Kidney (tissue), 14 donors: ENCODE results near the gene RIN2. TPM values are rescaled to one million over a fixed set of nuclear protein-coding genes. Genes with fewer than 3 reads are reported as not detected.

Experiments
- DNase-seq, 5 donors: peaks; one replicate each; pipeline ENCODE4 v3.0.0-alpha.2; 2013 to 2020
- FAIRE-seq: peaks from 2 replicates; lab custom pipeline; 2012; peaks lifted over from hg19 to GRCh38; lab: Jason Lieb, UNC
- H3K27ac ChIP-seq, 2 donors: one replicate each; pipeline ENCODE4 v1.7.0; 2013; ENCODE audit warnings: low read depth in 2 of 2, low read length in 2 of 2, inconsistent platforms in 1 of 2
- H3K27me3 ChIP-seq: one replicate; pipeline ENCODE4 v1.7.1; 2013; ENCODE audit warnings: low read length, inconsistent platforms; ENCODE audit not compliant: control insufficient read depth, insufficient read depth
- H3K36me3 ChIP-seq, 3 donors: one replicate each; pipeline versions ENCODE4 v1.7.0 to v1.7.1; 2013; ENCODE audit warnings: low read length in 3 of 3, control low read depth in 1 of 3, inconsistent platforms in 1 of 3; ENCODE audit not compliant: insufficient read depth in 3 of 3, control insufficient read depth in 2 of 3
- H3K4me1 ChIP-seq, 3 donors: one replicate each; pipeline versions ENCODE4 v1.7.0 to v1.7.1; 2013; ENCODE audit warnings: low read length in 3 of 3, inconsistent platforms in 1 of 3, low read depth in 1 of 3; ENCODE audit not compliant: control insufficient read depth in 2 of 3, insufficient read depth in 2 of 3
- H3K4me3 ChIP-seq, 3 donors: one replicate each; pipeline versions ENCODE4 v1.7.0 to v1.8.1; 2013; ENCODE audit warnings: low read length in 3 of 3, control low read depth in 1 of 3, inconsistent platforms in 1 of 3
- H3K9ac ChIP-seq, 3 donors: one replicate each; pipeline versions ENCODE4 v1.7.0 to v1.7.1; 2013; ENCODE audit warnings: low read length in 3 of 3, control low read depth in 1 of 3, inconsistent platforms in 1 of 3
- H3K9me3 ChIP-seq, 3 donors: one replicate each; pipeline versions ENCODE4 v1.7.0 to v1.7.1; 2013; ENCODE audit warnings: low read length in 3 of 3, control low read depth in 1 of 3, inconsistent platforms in 1 of 3; ENCODE audit not compliant: control insufficient read depth in 2 of 3, insufficient read depth in 1 of 3
- CTCF ChIP-seq: IDR thresholded peaks from 3 replicates; pipeline ENCODE4 v1.5.1; 2012; ENCODE audit warnings: mild to moderate bottlenecking, moderate library complexity, borderline replicate concordance; ENCODE audit not compliant: insufficient read depth; ENCODE audit errors: extremely low read depth
- intact Hi-C: fragments of 100-400 bp; cut with DNase I; formaldehyde crosslinking; loops from one replicate; pipeline ENCODE4 v1.11.1; 2022
- polyA plus RNA-seq: library from polyadenylated mRNA; stranded (reverse); fragments of 350-450 nt; fragmentation: Illumina TruSeq; extraction: RNeasy Lipid Tissue Mini Kit (QIAGEN cat#74804); gene quantifications from one replicate; pipeline ENCODE4 v1.2.3, GENCODE V29; 2014; ENCODE audit warnings: low read depth, low replicate concordance; ENCODE audit not compliant: insufficient read depth
- total RNA-seq: library from RNA; stranded (reverse); fragmentation: NEBNext Ultra II Directional; extraction: Animal tissue kit (Norgen Biotek cat#: 25700); gene quantifications from one replicate; pipeline ENCODE4 v1.2.1, GENCODE V29; 2021
- donor health status: control.
- donor health status: control.
- donor health status: control.
- donor health status: control.
- donor health status: control.
- donor health status: DM: yes; HTN: yes; CAD: no.
- donor health status: Normal renal cell carcinoma (clear cell type).

Gene RIN2
- total and polyA plus RNA-seq, 2 donors from 2014 or later, result 20.2 to 109 TPM

- no peak for TF ChIP-seq CTCF
- Histone ChIP-seq H3K4me3 (no peak overlapping the region), H3K9me3 (no peaks in the 10 kb centered on the region), H3K36me3 (no peaks in the 10 kb centered on the region), H3K9ac (no peak overlapping the region), H3K27ac (no peak overlapping the region), H3K27me3 (no peaks in the 10 kb centered on the region), H3K4me1 (no peaks in the 10 kb centered on the region)
- FAIRE-seq, result no peak
- intact Hi-C loops, result no loop called here
- no peak for DNase-seq
Observed at GRCh38 chr20:19725814-19726525, 32.1 kb upstream of the RIN2 start.

GRCh38 chr20:19727251-19727847, 30.7 kb upstream of the RIN2 start:
- Histone ChIP-seq H3K9ac (no peak overlapping the region), H3K27ac (no peak overlapping the region), H3K9me3 (no peaks in the 10 kb centered on the region), H3K36me3 (no peaks in the 10 kb centered on the region), H3K27me3 (no peaks in the 10 kb centered on the region), H3K4me3 (no peak overlapping the region), H3K4me1 (no peaks in the 10 kb centered on the region)
- FAIRE-seq, result no peak
- intact Hi-C loops, result no loop called here
- no peak for TF ChIP-seq CTCF
- DNase-seq, result no peak

- Histone ChIP-seq H3K9me3 (no peaks in the 10 kb centered on the region), H3K4me1 (no peaks in the 10 kb centered on the region), H3K4me3 (no peak overlapping the region), H3K27ac (no peak overlapping the region), H3K36me3 (no peaks in the 10 kb centered on the region), H3K27me3 (no peaks in the 10 kb centered on the region), H3K9ac (no peak overlapping the region)
- intact Hi-C loops, result no loop called here
- FAIRE-seq, result no peak
- DNase-seq, result no peak
- no peak for TF ChIP-seq CTCF
Observed at GRCh38 chr20:19729672-19730071, 28.4 kb upstream of the RIN2 start.
